HG02759 (cell line): ENCODE data around the gene WIZ.

Experiments
- ATAC-seq: cut with Tn5 transposase; IDR thresholded peaks from one replicate; pipeline ENCODE4 v1.9.1; 2021; ENCODE audit warnings: mild to moderate bottlenecking, moderate library complexity; ENCODE audit not compliant: unreplicated experiment

WIZ gene

DNA sequence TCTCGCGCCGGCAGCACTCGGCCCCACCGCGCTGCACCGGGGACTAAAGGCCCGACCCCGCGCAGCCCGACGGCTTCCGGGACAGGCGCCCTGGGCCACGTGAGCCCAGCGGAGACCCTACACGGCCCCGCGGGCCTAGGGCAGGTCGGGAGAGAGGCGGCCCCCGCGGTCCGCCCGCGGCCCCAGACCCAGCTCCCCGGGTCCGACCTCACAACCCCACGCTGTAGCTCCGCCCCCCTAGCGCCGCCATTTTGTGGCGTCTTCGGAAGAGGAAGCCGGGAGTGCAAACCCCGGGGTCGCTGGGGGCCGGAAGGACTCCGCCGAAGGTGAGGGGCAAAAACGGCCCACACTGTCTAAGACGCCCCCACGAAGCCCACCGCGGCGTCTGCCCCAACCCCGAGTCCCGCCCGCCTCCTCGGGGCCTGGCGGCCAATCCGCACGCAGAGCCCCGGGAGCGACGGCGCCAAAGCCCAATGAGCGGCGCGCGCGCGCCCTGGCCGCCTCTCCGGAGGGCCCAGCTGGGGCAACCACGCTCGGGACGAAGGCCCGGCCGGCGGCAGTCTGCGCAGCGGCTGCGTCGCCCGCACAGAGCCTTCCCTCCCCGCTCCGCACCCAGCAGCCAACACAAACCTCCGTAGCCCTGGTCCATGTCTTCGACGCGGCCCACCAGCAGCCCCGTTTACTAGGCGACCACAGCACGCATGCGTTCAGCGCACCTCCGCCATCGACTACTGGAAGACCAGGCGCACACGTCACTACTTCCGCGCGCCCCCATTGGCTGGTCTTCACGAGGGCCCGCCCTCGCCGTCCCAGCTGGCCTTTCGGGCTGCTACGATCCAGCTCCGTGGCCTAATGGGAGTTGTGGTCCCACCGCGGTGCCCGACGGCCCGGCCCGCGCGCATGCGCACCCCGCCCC is 70.4 kb downstream of the WIZ start, which contains the start of gene AKAP8:
TSS of gene AKAP8 (minus strand) at position 705 of the 916 bp plus-strand sequence. CDS start at position 649, 56 bp downstream.
- ATAC-seq, result peak; percentile 86

DNA sequence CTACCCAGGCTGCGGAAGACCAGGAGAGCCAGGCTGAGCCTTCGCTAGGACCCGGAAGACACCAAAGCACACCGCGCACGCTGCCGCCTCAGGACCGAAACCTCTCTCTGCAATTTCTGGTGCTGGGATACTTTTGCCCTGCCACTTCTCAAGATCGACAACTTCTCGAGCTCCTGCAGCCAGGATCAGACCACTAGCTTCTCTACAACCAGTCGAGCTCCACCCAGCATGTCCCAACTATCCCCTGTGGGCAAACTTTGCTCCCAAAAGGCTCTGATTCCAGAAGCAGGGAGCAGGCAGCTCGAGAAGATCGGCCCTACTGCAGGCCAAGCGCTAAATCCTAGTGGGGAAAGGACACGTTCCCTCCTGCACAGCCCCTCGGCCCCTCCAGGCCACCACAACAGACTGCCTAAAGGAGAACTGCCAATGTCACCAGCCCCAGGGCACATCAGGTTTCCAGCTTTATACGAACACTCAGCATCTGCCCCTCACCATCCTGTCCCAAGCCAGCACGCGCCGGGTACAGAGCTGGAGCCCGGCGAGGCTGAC is 71.1 kb downstream of the WIZ start:
- no peak for ATAC-seq

DNA sequence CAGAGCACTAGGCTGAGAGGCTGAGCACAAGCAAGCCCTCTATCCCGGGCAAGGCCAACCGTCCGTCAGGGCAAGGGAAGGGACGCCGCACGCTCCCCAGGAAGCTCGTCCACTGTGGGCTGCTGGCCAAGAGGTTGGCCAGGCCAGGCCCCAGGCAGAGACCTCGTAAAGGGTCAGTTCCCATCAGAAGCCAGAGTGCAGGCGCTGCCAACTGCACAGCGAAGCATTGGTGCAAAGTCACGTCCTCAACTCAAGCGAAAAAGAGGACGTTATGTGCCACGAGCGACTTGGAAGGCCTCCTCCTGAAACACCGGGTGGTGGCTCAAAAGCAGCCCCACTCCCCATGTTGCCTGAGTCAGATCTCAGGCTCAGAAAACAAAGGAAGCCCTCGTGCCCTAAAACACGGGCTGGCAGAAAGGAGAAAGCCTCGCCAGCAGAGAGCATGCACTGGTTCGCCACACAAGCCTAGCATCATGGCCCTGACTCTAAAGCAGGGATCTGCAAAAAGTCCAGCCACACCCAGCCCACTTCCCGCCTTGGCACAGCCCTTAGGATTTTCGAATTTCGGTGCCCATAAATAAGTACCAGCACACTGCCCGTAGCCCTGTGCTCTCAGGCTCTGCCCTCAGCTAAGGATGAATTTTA is 74.8 kb downstream of the WIZ start:
- ATAC-seq, result no peak

- ATAC-seq, result no peak
Measured at GRCh38 chr19:15374105-15374651, 75.6 kb downstream of the WIZ start.

GRCh38 chr19:15373644-15374043 is 76.1 kb downstream of the WIZ start:
- ATAC-seq, result no peak

DNA sequence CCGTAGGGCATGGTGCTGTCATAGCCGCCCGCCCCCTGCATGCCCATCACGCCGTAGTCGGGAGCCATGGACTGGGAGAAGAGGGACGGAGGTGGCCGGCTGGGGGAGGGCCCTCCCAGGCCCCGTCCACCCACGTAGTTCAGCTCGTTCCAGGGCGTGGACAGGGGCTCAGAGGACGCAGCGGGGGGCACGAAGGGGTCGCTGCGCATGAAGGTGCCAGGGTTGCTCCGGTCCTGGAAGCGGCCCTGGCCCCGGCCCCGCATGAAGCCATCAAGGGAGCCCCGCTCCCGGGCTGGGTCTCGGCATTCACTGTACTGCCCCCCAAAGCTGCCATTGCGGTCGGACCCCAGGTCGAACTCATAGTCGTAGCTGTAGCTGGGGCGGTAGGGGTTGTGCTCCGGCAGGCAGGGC is 76.9 kb downstream of the WIZ start:
- no peak for ATAC-seq

DNA sequence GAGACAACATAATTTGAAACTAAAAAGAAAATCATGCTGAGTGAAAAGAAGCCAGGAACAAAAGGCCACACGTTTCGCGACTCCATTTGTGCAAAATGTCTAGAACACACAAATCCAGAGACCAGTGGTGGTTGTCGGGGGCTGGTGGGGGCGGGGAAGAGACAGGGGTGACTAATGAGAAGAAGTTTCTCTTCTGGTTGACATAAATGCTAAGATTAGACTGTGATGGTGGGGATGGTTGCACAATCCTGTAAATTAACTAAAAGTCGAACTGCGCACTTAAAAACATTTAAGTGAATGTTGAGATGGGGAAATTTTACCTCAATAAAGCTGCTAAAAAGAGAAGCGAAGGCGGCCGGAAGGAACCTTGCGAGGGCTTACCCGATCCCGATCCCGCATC is 77.3 kb downstream of the WIZ start:
- ATAC-seq, result no peak

DNA sequence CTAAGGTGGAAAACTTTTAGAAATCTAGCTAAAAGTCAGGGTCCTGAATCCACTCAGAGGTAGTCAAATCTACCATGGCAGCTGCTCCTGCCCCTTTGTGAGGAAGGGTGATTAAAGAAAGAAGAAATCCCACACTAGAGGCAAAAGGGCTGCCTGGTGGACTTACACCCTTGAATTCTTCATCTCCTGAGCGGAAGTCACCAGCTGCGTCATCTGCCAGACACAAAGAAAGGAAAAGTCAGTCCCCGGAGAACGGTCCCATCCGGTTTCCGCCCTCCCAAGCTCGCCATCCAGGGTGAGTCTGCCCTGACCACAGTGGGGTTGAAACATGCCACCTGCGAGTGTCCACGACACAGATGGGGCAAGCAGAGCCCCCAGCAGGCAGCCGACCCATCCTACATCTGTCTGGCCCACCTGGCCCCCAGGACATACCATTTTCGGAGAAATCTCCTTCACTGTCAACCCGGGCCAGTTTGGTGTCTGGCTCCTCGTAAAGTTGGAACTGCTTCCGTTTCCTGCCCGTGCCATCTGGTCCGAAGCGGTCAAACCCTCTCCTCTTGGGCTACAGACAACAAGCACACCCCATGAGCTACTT is 77.9 kb downstream of the WIZ start:
- ATAC-seq, result no peak

GRCh38 chr19:15371119-15371518 is 78.6 kb downstream of the WIZ start:
- ATAC-seq, result no peak
